Activated naive CD8-positive, alpha-beta T cell (primary cell): Measurements from ENCODE around the gene AGFG1.

ENCODE experiments used
- H3K27ac Mint-ChIP-seq: one replicate; pipeline ENCODE4 v1.8.0; 2021; ENCODE audit warnings: mixed read lengths
- H3K27me3 Mint-ChIP-seq: one replicate; pipeline ENCODE4 v1.8.0; 2021; ENCODE audit warnings: mixed read lengths
- H3K36me3 Mint-ChIP-seq: one replicate; pipeline ENCODE4 v1.8.0; 2021; ENCODE audit warnings: mixed read lengths
- H3K4me1 Mint-ChIP-seq: one replicate; pipeline ENCODE4 v1.8.0; 2021; ENCODE audit warnings: low read depth, mixed read lengths
- H3K4me3 Mint-ChIP-seq: one replicate; pipeline ENCODE4 v1.8.0; 2021; ENCODE audit warnings: mild to moderate bottlenecking, mixed read lengths
- H3K9me3 Mint-ChIP-seq: one replicate; pipeline ENCODE4 v1.8.0; 2021; ENCODE audit warnings: low read depth, mixed read lengths

AGFG1 gene

GRCh38 chr2:227454323-227454860 lies 17.6 kb upstream of the AGFG1 start:
- peaks cover 1% of the 10 kb centered on the region for H3K27me3 Mint-ChIP-seq
- no peaks in the 10 kb centered on the region for H3K9me3 Mint-ChIP-seq
- no peak overlapping the region for H3K4me3 Mint-ChIP-seq
- H3K27ac Mint-ChIP-seq, result peak overlapping the region; percentile 25
- peaks cover 43% of the 10 kb centered on the region for H3K4me1 Mint-ChIP-seq
- no peaks in the 10 kb centered on the region for H3K36me3 Mint-ChIP-seq

DNA sequence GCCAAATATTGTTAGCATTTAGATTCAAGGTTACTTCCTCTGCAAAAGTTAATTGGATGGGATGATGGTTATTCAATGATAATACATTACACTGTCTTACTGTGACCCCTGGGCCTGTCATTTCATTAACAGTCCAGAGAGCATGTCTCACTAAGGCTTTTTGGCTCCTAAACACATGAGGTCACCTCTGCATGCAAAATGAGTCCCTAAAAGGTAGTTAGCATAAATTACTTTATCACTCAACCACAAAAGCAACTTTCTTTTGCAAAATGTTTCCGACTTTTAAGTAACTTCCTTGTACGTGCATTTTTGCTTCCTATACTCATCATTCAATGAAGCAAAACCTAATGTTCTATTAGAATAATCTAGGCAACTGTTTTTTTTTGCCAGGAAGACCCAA lies 16.8 kb upstream of the AGFG1 start:
- no peak overlapping the region for H3K4me3 Mint-ChIP-seq
- no peaks in the 10 kb centered on the region for H3K9me3 Mint-ChIP-seq
- peak overlapping the region; percentile 58 for H3K27ac Mint-ChIP-seq
- H3K4me1 Mint-ChIP-seq, result peaks cover 50% of the 10 kb centered on the region
- H3K27me3 Mint-ChIP-seq, result peaks cover 1% of the 10 kb centered on the region
- H3K36me3 Mint-ChIP-seq, result no peaks in the 10 kb centered on the region

DNA sequence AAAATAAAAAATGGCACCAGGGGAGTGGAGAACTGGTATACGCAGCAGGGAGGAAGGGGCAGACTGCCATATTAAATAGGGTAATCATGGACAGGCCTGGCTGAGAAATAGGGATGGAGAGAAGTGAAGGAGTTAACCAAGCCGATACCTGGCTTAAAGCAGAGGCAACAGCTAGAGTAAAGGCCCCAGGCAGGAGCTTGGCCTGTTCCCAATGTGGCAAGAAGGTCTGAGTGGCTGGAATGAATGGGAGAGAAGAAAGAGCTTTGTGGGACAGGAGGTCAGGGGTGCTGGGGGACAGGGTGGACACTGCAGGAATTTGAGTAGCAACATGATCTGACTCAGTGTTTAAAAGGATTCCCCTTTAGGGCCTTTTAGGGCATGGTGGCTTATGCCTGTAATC lies 15.9 kb upstream of the AGFG1 start:
- Mint-ChIP-seq H3K9me3 (no peaks in the 10 kb centered on the region), H3K4me1 (peaks cover 50% of the 10 kb centered on the region), H3K27me3 (no peaks in the 10 kb centered on the region), H3K36me3 (no peaks in the 10 kb centered on the region), H3K4me3 (no peak overlapping the region), H3K27ac (no peak overlapping the region)

DNA sequence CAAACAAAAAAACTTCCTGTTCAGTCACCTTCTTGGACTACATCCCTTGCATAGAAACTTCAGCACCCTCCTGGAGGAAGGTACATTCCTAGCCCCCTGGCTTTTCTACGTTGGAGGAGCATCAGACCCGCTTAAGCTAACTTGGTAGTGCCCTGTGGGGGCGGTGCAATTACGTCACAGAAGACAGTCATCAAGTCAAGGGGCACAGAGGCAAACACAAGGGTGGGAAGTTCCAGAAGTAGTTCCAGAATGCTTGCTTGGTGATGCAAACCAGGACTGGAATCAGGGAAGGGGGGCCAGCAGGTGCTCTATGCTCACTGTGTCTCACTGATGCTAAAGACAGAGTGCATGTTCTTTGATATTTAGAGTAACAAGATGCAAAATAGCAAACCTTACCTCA lies 15.2 kb upstream of the AGFG1 start:
- no peak overlapping the region for H3K4me3 Mint-ChIP-seq
- no peaks in the 10 kb centered on the region for H3K36me3 Mint-ChIP-seq
- H3K27ac Mint-ChIP-seq, result peak overlapping the region; percentile 64
- no peaks in the 10 kb centered on the region for H3K9me3 Mint-ChIP-seq
- H3K4me1 Mint-ChIP-seq, result peaks cover 53% of the 10 kb centered on the region
- H3K27me3 Mint-ChIP-seq, result no peaks in the 10 kb centered on the region

DNA sequence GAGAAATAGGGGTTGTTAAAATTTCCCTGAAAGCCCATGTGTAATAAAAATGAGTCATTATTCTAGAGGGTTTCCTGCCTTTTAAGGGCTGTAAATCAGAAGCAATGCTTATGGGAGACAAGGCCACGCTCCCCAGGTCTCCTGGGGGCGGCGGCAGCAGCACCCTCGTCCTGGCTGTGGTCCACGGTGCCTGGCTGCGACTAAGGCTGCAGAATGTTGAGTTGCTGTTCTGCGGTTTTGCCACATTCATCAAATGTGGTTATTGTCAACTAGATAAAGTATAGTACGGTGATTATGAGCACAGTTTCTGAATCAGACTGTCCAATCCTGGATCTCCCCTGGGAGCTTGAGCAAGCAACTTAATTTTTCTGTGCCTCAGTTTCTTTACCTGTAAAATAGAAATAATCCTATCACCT lies 11.9 kb upstream of the AGFG1 start:
- H3K27me3 Mint-ChIP-seq, result no peaks in the 10 kb centered on the region
- peak overlapping the region; percentile 83 for H3K27ac Mint-ChIP-seq
- peaks cover 80% of the 10 kb centered on the region for H3K4me1 Mint-ChIP-seq
- H3K4me3 Mint-ChIP-seq, result peak overlapping the region; percentile 74
- H3K9me3 Mint-ChIP-seq, result no peaks in the 10 kb centered on the region
- H3K36me3 Mint-ChIP-seq, result no peaks in the 10 kb centered on the region

DNA sequence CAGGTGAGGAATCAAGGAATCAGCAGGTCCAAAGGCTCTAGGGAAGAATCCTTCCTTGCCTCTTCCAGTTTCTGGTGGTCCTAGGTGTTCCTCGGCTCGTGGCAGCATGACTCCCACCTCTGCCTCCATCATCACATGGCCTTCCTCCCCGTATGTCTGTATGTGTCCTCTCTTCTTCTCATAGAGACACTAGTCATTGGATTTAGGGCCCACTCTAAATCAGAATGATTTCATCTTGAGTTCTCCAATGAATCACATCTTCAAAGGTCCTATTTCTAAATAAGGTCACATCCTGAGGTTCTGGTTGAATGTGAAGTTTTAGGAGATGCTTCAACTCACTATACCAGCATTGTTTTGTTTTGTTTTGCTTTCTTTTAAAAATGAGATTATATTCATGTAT lies 11.1 kb upstream of the AGFG1 start:
- Mint-ChIP-seq H3K27me3 (no peaks in the 10 kb centered on the region), H3K36me3 (no peaks in the 10 kb centered on the region), H3K4me1 (peaks cover 83% of the 10 kb centered on the region), H3K4me3 (peak overlapping the region; percentile 74), H3K9me3 (no peaks in the 10 kb centered on the region), H3K27ac (peak overlapping the region; percentile 83)

DNA sequence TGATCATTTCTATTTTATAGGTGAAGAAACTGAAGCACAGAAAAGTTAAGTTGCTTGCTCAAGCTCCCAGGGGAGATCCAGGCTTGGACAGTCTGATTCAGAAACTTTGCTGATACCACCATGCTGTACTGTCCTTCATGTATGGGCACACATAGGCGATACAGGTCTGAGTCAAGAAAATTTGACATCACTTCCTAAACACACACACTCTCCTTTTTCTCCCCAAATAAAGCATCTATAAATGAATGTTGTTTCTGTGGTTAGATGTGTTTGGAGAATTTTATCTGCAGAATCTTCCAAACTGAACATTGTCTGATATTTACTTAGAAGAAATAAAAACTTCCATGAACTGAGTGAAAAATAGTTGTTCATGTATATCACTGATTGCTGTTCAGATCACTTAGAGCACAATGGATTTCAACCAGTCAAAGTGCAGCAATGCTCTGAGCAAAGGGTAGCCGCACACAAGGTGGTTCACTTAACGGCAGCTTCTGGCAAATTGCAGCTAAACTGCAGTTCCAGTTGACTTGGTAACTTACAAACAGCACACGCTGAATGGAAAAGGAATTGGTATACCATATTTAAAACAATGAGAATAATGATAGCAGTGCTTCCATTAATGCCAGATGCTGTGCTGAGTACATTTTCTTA lies 10.0 kb upstream of the AGFG1 start:
- Mint-ChIP-seq H3K4me1 (peaks cover 86% of the 10 kb centered on the region), H3K4me3 (peak overlapping the region; percentile 71), H3K36me3 (peaks cover 2% of the 10 kb centered on the region), H3K9me3 (no peaks in the 10 kb centered on the region), H3K27me3 (no peaks in the 10 kb centered on the region), H3K27ac (peak overlapping the region; percentile 99)

DNA sequence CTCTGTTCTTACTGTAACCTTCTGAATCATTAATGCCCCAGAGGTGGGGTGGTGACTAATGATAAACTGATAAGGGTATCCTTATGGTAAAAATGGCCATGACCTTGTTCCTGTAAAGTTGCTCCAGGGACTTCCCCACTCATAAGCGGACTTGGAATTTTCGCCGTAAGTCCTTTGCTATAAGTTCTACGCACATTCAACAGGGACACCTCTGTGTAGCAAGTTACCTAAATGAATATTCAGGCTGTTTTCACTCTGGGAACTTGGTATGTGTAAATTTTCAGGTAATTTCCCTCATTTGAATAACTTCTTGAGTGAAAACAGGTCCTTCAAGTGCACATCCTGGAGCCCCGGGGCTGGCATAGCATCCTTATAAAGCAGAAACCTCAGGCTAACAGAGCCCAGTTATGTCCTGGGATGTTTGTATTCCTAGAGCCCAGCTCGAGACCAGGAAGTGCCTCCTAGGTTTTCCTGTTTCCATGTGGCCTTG lies 9.4 kb upstream of the AGFG1 start:
- Mint-ChIP-seq H3K4me1 (peaks cover 89% of the 10 kb centered on the region), H3K9me3 (no peaks in the 10 kb centered on the region), H3K36me3 (peaks cover 2% of the 10 kb centered on the region), H3K4me3 (peak overlapping the region; percentile 71), H3K27me3 (no peaks in the 10 kb centered on the region), H3K27ac (peak overlapping the region; percentile 99)

GRCh38 chr2:227462972-227463931 lies 8.7 kb upstream of the AGFG1 start:
- Mint-ChIP-seq H3K9me3 (no peaks in the 10 kb centered on the region), H3K36me3 (peaks cover 2% of the 10 kb centered on the region), H3K4me1 (peaks cover 90% of the 10 kb centered on the region), H3K4me3 (peak overlapping the region; percentile 71), H3K27ac (peak overlapping the region; percentile 99), H3K27me3 (no peaks in the 10 kb centered on the region)

- Mint-ChIP-seq H3K9me3 (no peaks in the 10 kb centered on the region), H3K27me3 (no peaks in the 10 kb centered on the region), H3K36me3 (peaks cover 2% of the 10 kb centered on the region), H3K27ac (peak overlapping the region; percentile 99), H3K4me3 (peak overlapping the region; percentile 71), H3K4me1 (peaks cover 85% of the 10 kb centered on the region)
Measured at GRCh38 chr2:227464361-227464760, 7.6 kb upstream of the AGFG1 start.

DNA sequence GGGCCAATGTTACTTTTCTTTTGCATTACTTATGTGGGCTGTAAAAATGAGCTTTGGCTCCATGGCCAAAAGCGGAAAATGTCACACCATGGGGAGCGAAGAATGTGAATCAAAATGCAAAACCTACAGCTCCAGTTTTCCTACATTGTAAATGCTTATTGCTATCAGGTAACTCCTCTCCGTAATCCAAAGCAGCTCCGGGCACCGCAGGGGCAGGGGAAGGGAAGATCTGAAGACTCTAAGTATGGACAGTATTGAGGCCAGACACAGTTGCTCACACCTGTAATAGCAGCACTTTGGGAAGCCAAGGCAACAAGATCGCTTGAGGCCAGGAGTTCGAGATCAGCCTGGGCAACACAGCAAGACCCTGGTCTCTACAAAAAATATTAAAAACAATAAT lies 7.1 kb upstream of the AGFG1 start:
- Mint-ChIP-seq H3K4me1 (peaks cover 80% of the 10 kb centered on the region), H3K27me3 (no peaks in the 10 kb centered on the region), H3K9me3 (no peaks in the 10 kb centered on the region), H3K36me3 (peaks cover 2% of the 10 kb centered on the region), H3K27ac (peak overlapping the region; percentile 99), H3K4me3 (peak overlapping the region; percentile 71)

GRCh38 chr2:227466887-227467600 lies 4.9 kb upstream of the AGFG1 start:
- H3K4me3 Mint-ChIP-seq, result peak overlapping the region; percentile 68
- no peaks in the 10 kb centered on the region for H3K9me3 Mint-ChIP-seq
- H3K27me3 Mint-ChIP-seq, result no peaks in the 10 kb centered on the region
- peaks cover 2% of the 10 kb centered on the region for H3K36me3 Mint-ChIP-seq
- H3K27ac Mint-ChIP-seq, result peak overlapping the region; percentile 93
- peaks cover 71% of the 10 kb centered on the region for H3K4me1 Mint-ChIP-seq

DNA sequence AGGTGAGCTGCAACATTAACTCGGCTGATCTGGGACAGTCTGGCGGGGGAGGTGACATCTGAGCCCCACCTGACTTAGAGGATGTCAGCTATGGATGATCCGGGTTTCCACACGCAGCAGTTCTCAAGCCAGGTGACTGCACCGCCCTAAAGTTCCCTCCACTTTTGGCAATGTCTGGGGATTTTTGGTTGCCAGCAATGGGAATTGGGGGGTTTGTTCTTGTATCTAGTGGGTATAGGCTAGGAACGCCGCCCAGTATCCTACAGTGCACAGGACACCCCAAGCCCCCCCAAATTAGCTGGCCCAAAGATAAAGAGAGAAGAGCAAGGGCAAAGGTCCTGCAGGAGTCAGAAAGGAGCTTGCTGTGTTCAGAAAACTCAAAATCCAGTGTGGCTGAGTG lies 544 bp upstream of the AGFG1 start:
- peak overlapping the region; percentile 87 for H3K27ac Mint-ChIP-seq
- H3K4me3 Mint-ChIP-seq, result peak overlapping the region; percentile 80
- peaks cover 2% of the 10 kb centered on the region for H3K36me3 Mint-ChIP-seq
- H3K27me3 Mint-ChIP-seq, result no peaks in the 10 kb centered on the region
- no peaks in the 10 kb centered on the region for H3K9me3 Mint-ChIP-seq
- H3K4me1 Mint-ChIP-seq, result peaks cover 63% of the 10 kb centered on the region

DNA sequence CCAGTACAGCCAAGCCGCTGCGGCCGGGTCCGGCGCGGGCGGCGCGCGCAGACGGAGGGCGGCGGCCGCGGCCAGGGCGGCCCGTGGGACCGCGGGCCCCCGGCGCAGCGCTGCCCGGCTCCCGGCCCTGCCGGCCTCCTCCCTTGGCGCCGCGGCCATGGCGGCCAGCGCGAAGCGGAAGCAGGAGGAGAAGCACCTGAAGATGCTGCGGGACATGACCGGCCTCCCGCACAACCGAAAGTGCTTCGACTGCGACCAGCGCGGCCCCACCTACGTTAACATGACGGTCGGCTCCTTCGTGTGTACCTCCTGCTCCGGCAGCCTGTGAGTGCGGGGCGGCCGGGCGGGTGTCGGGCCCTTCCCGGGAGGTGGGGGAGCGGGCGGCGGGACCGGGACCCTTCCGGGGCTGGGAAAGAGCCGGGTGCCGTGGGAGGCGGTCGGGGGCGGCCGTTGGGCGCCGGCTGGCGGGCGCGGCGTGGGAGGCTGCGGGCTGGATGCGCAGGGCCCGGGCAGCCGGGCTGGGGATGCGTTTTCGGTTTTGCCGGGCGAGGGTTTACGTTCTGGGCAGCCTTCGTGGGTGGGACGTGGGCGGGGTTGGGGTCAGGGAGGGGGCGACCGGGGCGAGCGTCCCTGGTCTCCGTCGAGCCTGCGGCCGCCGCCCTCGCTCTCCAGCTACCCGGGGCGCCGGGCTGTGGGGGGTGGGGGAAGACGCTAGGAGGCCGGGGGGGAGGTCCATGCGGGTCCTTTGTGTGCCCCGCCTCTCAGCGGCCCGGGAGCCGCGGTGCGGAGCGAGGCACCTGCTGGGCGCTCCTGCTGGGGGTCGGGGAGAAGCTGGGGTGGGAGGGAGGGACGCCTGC lies 537 bp downstream of the AGFG1 start:
- Mint-ChIP-seq H3K4me3 (peak overlapping the region; percentile 96), H3K9me3 (no peaks in the 10 kb centered on the region), H3K27ac (no peak overlapping the region), H3K36me3 (no peaks in the 10 kb centered on the region), H3K4me1 (peaks cover 61% of the 10 kb centered on the region), H3K27me3 (no peaks in the 10 kb centered on the region)
